GF-D8 (cell line): ENCODE measurements around the gene HHAT.
"Not testable (repeated sequence)": the region's sequence is repeated elsewhere in the genome, so short reads cannot be mapped to it uniquely, and the experiment has no call there.

ENCODE experiments used
- DNase-seq: peaks from one replicate; lab custom pipeline; 2025; lab: John Stamatoyannopoulos, UW

HHAT gene

DNA sequence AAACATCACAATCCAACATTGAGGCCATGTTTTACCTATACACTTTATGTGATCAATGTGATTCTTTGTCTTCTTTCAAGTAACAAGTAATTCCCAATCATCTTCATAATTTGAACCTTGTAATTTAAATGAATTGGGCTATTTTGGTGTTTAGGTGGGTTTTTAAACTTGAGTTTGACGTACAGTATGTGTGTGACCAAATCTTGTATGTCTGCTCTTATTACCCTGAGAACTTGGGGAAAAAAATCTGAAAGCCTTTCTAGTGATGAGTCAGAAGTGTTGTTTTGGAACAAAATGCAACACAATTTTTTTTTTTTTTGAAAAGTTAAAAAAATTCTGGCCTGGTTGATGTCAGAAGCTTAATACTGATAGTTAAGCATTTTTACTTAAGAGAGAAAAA, 68.5 kb downstream of the HHAT start:
- DNase-seq: no peak

DNA sequence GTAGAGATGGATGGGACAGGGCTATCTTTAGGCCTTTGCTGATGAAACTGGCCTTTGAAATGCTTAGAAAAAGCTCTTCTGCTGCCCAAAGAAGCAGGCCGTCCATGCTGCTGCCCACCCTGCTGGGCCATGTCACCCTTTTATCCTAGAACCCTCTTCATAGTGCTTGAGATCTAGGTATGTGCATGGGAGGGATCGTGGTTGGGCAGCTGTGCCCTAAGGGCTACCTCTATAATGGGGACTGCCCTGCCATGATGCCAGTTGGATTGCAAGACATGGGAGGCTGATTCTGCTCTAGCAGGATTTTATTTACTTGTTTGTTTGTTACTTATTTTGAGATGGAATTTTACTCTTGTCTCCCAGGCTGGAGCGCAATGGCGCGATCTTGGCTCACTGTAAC, 69.0 kb downstream of the HHAT start:
- DNase-seq: no peak

DNA sequence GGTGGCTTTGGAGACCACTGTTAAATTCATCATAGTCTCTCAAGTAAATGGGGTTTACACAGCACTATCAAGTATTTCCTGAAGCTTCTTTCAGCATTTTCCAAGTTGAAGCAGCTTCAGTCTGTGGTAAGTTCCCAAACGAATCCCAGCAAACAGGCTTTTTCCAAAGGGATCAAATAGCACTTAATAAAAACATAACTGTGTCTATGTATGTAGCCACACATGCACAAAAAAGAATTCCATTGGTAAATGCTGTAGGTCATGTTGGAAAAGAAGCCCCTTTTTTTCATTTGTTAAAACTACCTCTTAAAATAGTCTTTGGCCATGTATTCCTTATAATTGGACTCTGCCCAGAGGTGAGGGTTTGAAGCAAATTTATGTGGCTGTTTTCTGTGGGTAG, 69.8 kb downstream of the HHAT start:
- no peak for DNase-seq

DNA sequence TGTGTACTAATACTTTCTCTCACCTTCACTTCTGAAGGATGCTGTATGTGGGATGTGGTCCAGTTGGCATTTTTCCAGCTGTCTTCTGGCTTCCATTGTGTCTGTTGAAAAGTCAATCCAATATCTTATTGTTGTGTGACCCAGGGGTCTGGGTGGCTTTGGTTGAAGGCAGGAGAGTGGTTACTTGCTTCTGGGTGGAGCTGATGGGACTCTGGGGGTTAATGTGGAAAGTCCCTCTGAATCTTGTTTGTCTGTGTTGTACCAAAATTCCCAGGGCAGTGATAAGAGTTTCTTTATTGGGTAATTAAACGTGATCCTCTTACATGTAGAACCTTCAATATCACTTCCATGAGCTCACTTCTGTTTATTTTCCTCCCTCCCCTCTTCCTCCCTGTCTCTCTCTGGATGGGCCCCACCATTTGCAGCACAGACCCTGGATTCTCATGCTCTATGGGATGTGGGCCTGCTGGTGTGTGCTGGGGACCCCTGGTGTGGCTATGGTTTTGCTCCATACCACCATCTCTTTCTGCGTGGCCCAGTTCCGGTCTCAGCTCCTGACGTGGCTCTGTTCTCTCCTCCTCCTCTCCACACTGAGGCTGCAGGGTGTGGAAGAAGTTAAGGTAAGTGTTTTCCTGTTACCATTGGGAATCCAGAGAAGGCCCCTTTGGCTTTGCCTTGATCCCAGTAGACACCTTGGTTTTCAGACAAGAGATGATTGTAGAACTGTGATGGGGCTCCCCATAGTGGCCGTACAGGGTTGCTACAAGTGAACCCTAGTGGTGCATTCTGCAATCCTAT, 71.5 kb downstream of the HHAT start:
- no peak for DNase-seq

DNA sequence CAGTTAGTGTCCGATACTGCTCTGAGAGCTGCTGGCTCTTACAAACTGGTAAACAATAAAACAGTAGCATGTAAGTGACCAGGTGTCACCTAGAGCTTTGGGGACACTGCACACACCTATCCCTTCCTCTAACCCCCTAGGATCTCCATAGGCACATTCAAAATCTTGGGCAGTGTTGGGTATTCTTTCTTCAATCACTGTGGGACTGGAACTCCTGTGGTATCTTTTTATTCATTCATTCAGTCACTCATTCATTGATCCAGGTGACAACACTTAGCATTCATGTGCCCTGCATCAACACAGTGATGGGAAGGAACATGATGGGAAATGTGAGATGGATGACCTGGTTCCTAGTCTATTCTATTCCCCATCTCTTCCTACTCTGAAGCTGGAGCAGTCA, 73.9 kb downstream of the HHAT start:
- DNase-seq: no peak

DNA sequence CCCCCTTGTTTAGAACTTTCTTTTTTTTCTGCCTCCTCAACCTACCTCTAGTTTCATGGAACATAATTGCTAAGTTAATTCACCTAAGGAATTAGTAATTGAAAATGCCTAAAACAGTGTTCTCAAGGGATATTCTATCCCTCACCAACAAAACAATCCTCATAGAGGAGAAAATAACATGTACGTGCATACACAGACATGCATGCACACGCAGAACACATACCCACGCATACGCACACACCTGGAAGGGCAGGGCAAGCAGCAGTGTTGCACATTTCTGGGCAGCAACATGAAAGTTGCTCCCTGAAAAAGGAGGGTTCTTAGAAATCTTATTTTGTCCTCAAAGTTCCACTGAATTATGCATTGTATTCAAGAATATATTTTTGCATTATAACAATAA, 76.6 kb downstream of the HHAT start:
- no peak for DNase-seq

- DNase-seq: not testable (repeated sequence)
Observed at GRCh38 chr1:210406341-210406740, 77.6 kb downstream of the HHAT start.

DNA sequence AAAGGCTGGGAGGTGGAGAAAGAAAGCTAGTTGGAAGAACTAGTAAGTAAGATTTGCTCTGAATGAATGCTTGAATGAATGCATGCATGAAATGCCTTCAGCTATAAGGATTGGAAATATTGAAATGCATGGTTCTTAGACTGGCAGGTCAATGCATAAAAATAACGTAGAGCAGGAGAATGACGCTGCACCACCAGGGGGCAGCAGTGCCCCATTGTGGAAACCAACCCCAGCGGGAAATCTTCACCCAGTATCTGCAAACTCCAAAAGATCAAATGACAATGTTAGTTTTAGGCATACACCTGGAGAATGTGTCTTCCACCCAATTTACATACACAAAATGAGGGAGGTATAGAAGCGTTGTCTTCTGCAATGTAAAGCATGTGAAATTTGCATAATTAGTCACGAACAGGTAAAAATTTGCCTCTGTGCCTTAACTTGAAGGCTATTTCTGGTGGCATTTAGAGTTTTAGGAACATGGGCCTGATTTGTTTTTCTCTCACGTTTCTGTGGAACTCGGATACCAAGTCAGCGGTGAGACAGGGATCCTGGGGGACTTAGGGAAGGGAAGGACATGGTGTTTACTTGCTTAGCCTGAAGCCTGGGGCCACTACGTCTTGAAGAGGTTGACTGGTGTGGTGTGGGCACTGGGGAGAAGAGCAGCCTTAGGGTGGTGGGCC, 78.6 kb downstream of the HHAT start:
- DNase-seq: no peak

- no peak for DNase-seq
Observed at GRCh38 chr1:210407887-210408252, 79.2 kb downstream of the HHAT start.

DNA sequence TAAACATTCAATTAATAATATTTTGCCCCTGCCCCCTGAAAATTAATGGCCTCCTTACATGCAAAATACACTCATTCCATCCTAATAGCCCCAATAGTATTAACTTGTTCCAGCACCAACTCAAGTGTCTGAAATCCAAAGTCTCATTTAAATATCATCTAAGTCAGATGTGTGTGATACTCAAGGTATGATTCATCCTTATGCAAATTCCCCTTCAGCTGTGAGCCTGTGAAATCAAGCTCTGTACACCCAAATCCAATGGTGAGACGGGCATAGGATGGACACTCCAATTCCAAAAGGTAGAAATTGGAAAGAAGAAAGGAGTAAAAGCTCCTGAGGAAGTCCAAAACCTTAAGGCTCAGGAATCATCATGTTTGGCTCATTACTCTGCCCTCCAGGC, 83.5 kb downstream of the HHAT start:
- no peak for DNase-seq

- no peak for DNase-seq
Observed at GRCh38 chr1:210413951-210414350, 85.2 kb downstream of the HHAT start.

GRCh38 chr1:210415846-210416448, 87.2 kb downstream of the HHAT start:
- DNase-seq: no peak

DNA sequence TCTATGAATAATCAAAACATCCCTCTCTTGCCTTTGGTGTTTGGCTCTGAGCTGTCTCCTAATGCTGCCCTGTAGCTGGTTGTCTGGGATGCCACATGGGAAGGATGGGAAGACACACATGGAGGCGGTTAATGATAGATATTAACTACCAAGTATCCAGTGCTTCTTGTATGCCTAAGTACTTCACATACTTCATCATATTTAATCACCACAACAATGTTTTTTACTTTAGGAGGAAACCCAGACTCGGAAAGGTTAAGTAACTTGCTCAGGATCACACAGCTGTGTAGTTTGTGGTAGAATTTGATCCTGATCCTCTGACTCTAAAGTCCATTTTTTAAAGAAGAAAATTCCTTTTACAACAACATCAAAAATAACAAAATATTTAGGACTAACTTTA, 88.0 kb downstream of the HHAT start:
- DNase-seq: no peak

DNA sequence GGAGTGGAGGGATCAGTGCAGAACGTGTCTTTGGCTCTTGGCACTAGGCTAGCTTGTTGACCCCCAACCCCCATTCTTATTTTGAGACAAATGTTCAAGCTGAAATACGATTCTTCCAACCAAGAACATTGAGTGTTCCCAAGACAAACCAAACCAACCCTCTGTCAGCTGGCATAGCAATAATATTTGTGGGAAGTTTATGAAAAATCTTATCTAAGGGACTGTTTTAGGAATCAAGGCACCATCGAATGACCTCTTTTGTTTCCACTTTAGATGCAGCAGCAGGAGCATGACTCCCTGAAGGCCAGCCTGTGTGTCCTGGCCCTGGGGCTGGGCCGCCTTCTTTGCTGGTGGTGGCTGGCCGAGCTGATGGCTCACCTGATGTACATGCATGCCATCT, 89.2 kb downstream of the HHAT start:
- no peak for DNase-seq

DNA sequence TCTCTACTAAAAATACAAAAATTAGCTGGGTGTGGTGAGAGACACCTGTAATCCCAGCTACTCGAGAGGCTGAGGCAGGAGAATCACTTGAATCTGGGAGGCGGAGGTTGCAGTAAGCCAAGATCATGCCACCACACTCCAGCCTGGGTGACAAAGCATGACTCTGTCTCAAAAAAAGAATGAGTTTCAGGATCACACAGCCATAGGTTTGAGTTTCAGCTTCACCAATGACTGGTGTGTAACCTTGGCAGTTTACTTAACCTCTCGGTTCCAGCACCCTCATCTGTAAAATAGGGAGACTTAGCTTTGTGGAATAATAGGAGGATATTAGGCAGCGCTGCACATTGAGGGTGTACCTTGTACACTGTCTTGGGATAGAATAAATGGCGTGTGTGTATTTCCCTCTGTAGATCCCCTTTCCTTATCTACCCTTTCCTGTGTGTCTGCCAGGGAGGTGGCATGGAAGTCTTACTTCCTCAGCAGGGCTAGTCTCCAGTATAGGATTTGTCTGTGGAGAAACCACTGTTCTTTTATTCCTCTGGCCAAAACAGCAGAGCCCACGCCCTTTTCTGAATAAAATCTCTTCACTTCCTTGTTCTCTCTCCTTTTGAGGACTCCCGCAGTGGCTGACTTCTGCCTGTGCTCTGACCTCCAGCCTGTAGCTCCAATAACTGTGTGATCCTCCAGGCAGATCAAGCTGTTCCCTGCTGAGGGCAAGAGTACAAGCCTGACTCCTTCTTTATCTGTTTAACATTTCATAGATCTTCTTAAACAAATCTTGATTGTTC, 90.4 kb downstream of the HHAT start:
- no peak for DNase-seq

DNA sequence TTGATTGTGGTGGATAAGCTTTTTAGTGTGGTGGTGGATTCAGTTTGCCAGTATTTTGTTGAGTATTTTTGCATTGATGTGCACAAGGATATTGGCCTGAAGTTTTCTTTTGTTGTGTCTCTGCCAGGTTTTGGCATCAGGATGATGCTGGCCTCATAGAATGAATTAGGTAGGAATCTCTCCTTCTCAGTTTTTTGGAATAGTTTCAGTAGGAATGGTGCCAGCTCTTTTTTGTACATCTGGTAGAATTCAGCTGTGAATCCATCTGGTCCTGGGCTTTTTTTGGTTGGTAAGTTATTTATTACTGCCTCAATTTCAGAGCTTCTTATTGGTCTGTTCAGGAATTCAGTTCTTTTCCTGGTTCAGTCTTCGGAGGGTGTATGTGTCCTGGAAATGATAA, 98.0 kb downstream of the HHAT start:
- DNase-seq: not testable (repeated sequence)

GRCh38 chr1:210428696-210429095, 100.0 kb downstream of the HHAT start:
- DNase-seq: no peak

- DNase-seq: no peak
Observed at GRCh38 chr1:210434223-210434622, 105.5 kb downstream of the HHAT start.

GRCh38 chr1:210437111-210437510, 108.4 kb downstream of the HHAT start:
- no peak for DNase-seq

DNA sequence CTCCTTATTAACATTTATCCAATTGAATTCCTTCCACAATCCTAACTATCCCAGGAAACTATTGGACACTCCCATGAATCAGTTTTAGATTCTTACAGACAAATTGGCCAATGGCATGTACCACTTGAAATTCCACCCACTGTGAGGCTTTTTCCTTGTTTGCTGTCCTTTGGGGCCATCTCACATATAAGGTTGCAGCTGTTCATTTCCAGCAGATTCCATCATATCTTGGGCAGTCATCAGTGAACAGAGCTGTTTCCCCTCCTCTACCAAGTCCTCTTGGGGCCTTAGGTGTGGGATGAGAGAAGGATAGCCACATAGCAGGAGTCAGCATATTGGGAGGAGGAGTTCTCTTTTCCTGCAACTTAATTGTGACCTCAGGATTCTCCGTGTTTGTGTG, 109.1 kb downstream of the HHAT start:
- no peak for DNase-seq

GRCh38 chr1:210438928-210439841, 110.5 kb downstream of the HHAT start:
- DNase-seq: no peak

- DNase-seq: no peak
Observed at GRCh38 chr1:210440081-210440480, 111.4 kb downstream of the HHAT start.
